Bronchial epithelial cell (primary cell): Measurements from ENCODE around the gene CCDC8. TPM values are rescaled to one million over a fixed set of nuclear protein-coding genes. Genes with fewer than 3 reads are reported as not detected.
"Not testable (repeated sequence)": the region's sequence is repeated elsewhere in the genome, so short reads cannot be mapped to it uniquely, and the experiment has no call there.

ENCODE experiments used
- DNase-seq: peaks from one replicate; pipeline ENCODE4 v3.0.0-alpha.2; 2010; ENCODE audit warnings: low read depth
- FAIRE-seq: peaks from 2 replicates; lab custom pipeline; 2011; peaks lifted over from hg19 to GRCh38; lab: Jason Lieb, UNC
- H3K27me3 ChIP-seq: 2 replicates; pipeline ENCODE4 v1.5.1; 2011; ENCODE audit warnings: low read length; ENCODE audit not compliant: control insufficient read depth, insufficient read depth
- H3K36me3 ChIP-seq: 2 replicates; pipeline ENCODE4 v1.5.1; 2011; ENCODE audit warnings: low read length; ENCODE audit not compliant: control insufficient read depth, insufficient read depth
- H3K4me3 ChIP-seq: 2 replicates; pipeline ENCODE4 v1.5.1; 2011; ENCODE audit warnings: mild to moderate bottlenecking, low read depth, low read length, control low read depth
- total RNA-seq: library from RNA; depleted of rRNA; stranded (reverse); fragments of >200 nt; gene quantifications from 2 replicates; pipeline ENCODE4 v1.2.1, GENCODE V29; 2014
- TF ChIP-seq, protein P1 (sequence below): IDR thresholded peaks from 2 replicates; pipeline ENCODE4 v1.5.1; 2011; ENCODE audit warnings: mild to moderate bottlenecking, moderate library complexity, low read length, control low read depth, inconsistent platforms; ENCODE audit not compliant: insufficient read depth, severe bottlenecking

CCDC8 gene
- total RNA-seq, 1 donor from 2014 or later: 10.3 TPM

DNA sequence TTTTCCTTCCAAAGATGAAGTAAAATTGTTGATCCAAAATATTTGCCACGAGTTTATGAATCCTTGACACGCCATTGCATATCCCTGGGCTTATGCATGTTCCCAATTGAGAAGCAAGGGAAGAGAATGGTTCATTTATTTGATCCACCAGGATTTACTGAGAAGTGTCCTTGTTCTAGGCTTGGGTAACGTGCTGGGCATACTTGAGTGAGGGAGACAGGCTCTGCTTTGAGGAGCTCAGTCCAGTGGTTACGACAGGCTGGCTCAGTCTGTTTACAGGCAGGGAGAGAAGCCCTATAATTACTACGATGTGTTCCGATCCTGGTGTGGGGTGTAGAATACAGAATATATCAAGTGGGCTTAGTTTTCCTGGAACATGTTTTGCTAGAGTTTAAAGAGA, 21.6 kb upstream of the CCDC8 start:
- Histone ChIP-seq H3K27me3 (no peaks in the 10 kb centered on the region), H3K36me3 (no peaks in the 10 kb centered on the region), H3K4me3 (no peak overlapping the region)
- no peak for FAIRE-seq
- DNase-seq: no peak
- TF ChIP-seq, protein P1, sequence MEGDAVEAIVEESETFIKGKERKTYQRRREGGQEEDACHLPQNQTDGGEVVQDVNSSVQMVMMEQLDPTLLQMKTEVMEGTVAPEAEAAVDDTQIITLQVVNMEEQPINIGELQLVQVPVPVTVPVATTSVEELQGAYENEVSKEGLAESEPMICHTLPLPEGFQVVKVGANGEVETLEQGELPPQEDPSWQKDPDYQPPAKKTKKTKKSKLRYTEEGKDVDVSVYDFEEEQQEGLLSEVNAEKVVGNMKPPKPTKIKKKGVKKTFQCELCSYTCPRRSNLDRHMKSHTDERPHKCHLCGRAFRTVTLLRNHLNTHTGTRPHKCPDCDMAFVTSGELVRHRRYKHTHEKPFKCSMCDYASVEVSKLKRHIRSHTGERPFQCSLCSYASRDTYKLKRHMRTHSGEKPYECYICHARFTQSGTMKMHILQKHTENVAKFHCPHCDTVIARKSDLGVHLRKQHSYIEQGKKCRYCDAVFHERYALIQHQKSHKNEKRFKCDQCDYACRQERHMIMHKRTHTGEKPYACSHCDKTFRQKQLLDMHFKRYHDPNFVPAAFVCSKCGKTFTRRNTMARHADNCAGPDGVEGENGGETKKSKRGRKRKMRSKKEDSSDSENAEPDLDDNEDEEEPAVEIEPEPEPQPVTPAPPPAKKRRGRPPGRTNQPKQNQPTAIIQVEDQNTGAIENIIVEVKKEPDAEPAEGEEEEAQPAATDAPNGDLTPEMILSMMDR: no peak

DNA sequence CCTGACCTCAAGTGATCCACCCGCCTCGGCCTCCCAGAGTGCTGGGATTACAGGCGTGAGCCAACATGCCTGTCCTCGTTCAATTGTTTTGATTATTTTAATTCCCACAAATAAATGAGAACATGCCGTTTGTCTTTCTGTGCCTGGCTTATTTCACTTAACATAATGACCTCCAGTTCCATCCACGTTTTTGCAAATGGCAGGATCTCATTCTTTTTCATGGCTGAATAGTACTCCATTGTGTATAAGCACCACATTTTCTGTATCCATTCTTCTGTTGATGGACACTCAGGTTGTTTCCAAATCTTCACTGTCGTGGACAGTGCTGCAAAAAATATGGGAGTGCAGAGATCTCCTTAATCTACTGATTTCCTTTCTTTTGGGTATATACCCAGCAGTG, 20.1 kb upstream of the CCDC8 start:
- FAIRE-seq, DNase-seq, H3K27me3 ChIP-seq: not testable (repeated sequence)

DNA sequence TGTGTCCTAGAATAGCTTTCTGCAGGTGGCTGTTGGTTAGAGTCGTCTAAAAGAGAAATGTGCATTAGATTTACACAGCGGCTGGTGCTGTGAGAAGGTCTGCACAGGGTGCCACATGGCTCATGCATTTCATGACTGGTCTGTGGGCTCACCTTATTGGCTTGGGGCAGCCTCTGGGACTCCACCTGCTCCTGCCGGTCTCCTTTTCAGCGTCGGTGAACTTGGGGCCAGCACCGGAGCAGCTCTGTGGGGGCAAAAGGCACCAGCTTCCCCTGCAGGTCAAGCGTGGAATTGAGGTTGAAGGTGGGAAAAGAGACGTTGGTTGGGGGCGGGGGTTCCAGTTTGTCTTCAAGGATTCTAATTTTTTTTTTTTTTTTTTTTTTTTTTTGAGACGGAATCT, 18.5 kb upstream of the CCDC8 start:
- H3K4me3 ChIP-seq: no peak overlapping the region
- no peaks in the 10 kb centered on the region for H3K27me3 ChIP-seq
- DNase-seq: no peak
- TF ChIP-seq, protein P1: no peak
- H3K36me3 ChIP-seq: no peaks in the 10 kb centered on the region
- FAIRE-seq: no peak

More for the DNA sequence above, 20.1 kb upstream of the CCDC8 start:
- not testable (repeated sequence) for H3K4me3 ChIP-seq, H3K36me3 ChIP-seq

DNA sequence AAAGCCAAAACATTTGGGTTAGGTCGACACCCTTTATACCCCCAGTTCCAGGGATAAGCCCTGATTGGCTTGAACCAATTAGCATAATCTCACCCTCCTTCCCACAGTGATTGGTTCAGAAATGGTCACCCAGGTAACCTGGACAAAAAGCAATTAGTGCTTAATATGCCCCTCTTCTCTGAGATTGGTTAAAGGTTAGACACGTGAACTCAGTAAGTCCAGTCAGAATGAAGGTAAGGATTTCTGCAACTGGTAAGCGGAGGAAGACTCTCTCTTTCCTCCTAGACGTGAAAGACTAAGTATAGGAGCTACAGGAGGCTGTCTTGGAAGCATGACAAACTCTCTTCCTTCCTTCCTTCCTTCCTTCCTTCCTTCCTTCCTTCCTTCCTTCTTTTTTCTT, 16.6 kb upstream of the CCDC8 start:
- TF ChIP-seq, protein P1: no peak
- DNase-seq: no peak
- Histone ChIP-seq H3K36me3 (no peaks in the 10 kb centered on the region), H3K27me3 (no peaks in the 10 kb centered on the region), H3K4me3 (no peak overlapping the region)
- FAIRE-seq: no peak

DNA sequence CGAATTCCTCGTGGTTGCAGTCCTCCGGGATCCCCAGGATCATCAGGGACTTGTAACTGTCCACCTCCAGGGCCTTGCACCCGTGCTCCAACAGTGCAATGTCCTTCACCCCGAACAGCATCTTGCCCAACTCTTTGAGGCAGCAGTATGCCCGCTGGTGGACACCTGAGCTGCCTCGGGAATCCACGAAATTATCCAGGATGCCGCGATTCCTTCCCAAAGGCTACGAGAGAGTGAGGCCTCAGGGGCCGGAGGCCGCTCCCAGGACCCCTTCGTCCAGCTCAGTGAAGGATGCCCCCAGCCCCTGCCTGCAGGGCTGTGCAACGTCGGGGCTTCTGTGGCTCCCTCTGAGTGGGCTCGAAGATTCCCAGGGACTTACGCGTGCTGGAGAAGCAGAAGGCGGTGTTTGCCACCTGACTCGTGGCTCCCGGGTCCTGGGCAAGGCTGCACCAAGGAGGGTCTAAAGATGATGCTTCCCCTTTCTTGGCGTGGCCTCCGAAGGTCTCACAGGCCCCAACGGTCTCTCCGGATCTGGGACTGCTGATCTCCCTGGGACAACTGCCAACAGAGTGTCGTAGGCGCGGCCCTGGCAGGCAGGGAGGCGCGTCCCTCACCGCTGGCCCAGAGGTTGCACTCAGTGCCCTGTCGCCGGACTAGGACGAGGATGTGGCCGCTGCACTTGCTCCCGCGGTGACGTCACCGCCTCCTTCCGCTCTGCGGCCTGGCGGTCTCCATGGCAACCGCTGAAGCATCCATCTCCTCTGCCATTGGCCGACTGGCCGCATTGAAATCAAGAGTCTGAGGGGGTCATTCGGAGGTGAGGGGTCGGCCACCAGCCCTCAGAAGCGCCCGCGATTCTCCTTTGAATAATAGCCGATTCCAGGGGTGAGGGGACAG, 15.1 kb upstream of the CCDC8 start, which contains the start of gene PNMA8C:
Gene PNMA8C, minus strand, starts transcription at position 698 of the 897 bp plus-strand sequence. Its CDS starts 577 bp downstream, at position 121.
- H3K36me3 ChIP-seq: no peaks in the 10 kb centered on the region
- no peak for FAIRE-seq
- TF ChIP-seq, protein P1: no peak
- H3K4me3 ChIP-seq: no peak within 1 kb of the TSS
- H3K27me3 ChIP-seq: no peaks in the 10 kb centered on the region
- DNase-seq: no peak

DNA sequence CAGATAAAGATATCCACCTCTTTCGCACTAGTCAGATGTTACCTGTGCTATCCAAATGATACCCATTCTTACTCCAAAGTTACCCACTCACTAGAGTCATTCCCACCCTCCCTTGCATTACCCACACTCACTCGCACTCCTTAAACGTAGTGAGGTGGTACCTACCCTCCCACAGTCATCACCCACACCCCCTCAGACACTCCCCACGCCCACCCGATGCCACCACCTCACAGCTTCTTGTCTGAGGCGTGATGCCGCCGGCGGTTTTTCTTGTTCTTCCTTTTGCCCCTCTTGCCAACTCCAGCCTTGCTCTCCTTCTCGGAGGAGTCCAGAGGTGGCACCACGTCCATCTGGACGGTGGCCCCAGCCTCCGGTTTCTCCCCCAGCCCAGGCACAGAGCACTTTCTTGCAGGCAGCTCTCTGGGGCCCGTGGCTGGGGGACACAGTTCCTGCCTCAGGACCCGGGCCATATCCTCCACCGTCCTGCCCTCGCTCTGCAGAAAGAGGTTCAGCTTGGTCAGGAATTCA, 14.2 kb upstream of the CCDC8 start:
- no peak for FAIRE-seq
- Histone ChIP-seq H3K4me3 (no peak overlapping the region), H3K27me3 (no peaks in the 10 kb centered on the region), H3K36me3 (no peaks in the 10 kb centered on the region)
- TF ChIP-seq, protein P1: no peak
- no peak for DNase-seq
